Renal cortical epithelial cell (primary cell): ENCODE data around the gene THAP8. TPM values are rescaled to one million over a fixed set of nuclear protein-coding genes. Genes with fewer than 3 reads are reported as not detected.

ENCODE experiments used
- DNase-seq: peaks from one replicate; pipeline ENCODE4 v3.0.0-alpha.2; 2011; ENCODE audit warnings: low read depth
- total RNA-seq: library from RNA; depleted of rRNA; stranded (reverse); fragments of >200 nt; gene quantifications from 2 replicates; pipeline ENCODE4 v1.2.3, GENCODE V29; 2014

Gene THAP8
- total RNA-seq, 1 donor from 2014 or later = 3.5 TPM

DNA sequence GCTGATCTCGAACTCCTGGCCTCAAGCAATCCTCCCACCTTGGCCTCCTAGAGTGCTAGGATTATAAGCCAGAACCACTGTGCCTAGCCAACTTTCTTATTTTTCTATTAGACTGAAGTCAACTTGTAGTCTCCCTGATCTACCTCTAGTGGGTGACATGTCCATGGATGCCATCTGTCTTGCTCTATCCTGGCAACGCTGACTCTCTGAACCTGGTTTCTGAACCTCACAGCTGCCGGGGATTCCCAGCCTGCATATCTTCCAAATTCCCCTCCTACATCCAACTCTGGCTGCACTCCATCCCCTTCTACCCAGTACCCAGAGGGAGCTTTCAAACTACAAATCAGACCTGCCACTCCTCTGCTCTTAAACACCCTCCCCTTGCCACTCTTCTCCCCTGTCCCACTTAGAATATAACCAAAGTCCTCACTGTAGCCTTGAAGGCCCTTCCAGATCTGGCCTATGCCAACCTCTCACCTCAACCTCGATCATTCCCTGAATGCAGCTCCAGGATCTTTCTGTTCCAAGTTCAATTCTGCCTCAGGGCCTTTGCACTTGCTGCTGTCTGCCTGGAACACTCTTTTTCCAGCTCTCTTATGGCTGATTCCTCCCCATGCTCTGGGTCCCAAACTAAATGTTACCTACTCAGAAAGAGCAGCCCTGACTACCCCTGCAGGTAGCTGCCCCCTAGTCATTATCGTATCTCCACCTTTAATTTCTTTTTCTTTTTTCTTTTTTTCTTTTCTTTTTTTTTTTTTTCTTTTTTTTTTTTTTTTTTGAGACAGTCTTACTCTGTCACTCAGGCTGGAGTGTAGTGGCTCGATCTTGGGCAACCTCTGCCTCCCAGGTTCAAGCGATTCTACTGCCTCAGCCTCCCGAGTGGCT, 23.6 kb downstream of the THAP8 start:
- peak; percentile 49 for DNase-seq

DNA sequence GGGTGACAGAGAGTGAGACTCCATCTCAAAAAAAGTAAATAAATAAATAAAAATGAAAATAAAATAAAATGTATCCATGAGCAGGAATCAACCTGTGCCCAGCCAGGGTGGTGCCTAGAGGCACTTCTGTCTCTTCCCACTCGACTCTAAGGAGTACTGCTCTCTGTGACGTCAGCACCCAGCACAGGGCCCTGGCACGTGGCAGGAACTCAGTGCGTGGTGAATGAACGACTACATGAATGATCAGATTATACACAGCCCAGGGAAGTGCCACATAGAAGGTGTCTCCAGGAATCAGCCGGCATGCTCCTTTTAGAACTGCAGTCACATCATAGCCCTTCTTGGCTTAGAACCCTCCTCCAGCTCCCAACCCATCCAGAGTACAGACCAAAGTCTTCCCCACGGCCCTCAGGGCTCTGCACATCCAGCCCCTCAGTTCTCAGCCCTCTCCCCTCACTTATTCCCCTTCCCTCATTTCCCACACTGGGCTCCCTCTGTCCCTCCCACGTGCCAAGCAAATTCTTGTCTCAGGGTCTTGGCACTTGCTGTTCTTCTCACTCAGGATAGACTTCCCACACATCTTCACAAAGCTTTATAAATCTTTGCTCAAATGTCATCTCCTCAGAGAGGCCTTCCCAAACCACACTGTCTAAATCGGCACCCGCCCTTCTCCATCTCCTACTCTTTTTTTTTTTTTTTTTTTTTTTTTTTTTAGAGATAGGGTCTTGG, 25.6 kb downstream of the THAP8 start:
- no peak for DNase-seq

DNA sequence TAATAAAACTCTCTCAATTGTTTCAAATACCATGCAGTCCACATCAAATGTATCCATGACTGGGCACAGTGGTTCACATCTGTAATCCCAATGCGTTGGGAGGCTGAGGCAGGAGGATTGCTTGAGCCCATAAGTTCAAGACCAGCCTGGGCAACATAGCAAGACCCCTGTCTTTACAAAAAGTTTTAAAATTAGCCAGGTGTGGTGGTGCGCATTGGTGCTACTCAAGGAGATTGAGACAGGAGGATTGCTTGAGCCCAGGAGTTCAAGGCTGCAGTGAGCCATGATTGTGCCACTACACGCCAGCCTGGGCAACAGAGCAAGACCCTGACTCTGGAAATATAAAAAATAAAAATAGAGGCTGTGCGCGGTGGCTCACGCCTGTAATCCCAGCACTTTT, 26.4 kb downstream of the THAP8 start:
- DNase-seq = no peak

- no peak for DNase-seq
Observed at GRCh38 chr19:36026091-36026876, 27.8 kb downstream of the THAP8 start.

DNA sequence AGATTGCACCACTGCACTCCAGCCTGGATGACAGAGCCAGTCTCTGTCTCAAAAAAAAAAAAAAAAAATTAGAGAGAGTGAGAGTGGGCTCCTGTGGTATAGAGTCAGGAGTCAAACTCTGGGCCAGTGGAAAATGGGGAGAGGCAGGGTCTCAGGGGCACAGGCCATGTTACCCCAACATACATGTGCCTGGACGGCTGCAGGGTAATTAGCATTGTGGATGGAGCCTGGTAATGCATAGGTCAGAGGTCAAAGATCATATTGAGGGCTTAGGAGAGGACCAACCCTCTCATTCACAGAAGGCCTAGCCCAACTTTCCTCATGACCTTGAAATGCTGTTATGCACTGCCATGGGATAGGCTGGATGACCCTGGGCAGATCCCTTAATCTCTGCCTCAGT, 28.5 kb downstream of the THAP8 start:
- no peak for DNase-seq

GRCh38 chr19:36023432-36023831, 30.7 kb downstream of the THAP8 start:
- no peak for DNase-seq

DNA sequence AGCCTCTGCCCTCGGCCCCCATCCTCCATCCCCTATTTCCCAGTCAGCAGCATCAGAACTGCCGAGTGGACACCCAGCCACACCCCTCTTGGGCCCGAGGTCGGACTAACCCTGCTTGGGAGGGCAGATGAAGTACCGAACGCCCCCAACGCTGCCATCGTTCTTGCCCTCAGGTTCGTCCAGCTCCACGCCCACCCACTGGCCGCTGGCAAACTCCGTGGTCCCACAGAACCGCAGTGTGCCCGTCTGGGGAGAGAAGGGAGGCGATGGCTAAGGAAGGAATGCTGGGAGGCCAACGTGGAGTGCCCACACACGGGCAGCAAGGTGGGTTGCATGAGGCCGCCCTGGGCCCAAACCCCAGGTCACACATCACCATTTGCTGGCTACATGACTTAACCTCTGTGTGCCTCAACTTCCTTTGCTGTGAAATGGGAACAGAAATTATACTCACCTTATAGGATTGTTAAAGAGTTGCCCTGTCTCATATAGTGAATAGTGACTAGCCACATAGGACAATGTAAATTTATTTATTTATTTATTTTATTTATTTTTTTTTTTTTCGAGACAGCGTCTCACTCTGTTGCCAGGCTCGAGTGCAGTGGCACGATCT, 34.9 kb downstream of the THAP8 start:
- no peak for DNase-seq

DNA sequence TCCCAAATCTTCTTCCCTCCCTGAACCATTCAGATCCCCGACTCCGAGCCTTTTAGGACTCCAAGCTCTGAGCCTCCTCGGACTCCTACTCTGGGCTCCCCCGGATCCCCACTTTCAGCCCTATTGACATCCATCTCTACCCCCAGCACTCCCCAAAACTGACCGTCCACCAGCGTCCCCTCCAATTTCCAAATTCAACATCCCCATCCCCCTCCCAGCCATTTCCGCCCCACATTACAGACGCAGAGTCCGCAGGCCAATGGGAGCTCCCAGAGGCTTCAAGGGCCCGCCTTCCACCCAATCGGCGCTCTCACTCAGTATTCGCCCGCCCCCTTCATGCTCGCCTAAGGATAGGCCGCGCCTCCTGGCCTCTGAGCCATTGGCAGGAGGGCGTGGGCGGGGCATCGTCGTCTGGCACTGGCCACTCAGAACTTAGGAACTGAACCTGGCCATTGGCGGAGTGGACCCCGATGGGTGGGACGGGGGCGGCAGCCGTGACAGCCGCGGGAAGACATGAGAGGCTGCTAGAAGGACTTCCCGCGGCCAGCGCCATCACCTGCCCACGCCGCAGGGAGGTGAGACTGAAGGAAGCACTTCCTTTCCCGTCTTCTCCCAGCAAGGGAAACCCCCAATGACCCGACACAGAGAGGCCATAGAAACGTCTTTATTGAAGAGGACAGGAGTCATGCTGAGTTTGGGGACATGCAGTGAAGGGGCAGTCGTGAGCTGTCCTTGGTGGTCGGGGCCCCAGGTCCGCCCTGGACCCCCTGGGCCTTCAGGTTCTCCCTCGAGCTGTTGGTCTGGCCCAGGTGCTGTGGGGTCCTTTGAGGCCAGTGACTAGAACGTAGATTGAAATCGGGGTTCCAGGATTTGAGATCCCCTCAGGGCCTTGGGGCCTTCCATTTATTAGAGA, 39.8 kb downstream of the THAP8 start, which contains the start of gene ALKBH6:
TSS of gene ALKBH6 (minus strand) at position 202 of the 913 bp plus-strand sequence. CDS start 816 bp downstream, outside the sequence.
- peak; percentile 96 for DNase-seq

GRCh38 chr19:36013280-36014011, 40.6 kb downstream of the THAP8 start:
- no peak for DNase-seq

GRCh38 chr19:36010402-36010801, 43.7 kb downstream of the THAP8 start:
- no peak for DNase-seq

GRCh38 chr19:36009633-36010379, 44.3 kb downstream of the THAP8 start:
- no peak for DNase-seq

DNA sequence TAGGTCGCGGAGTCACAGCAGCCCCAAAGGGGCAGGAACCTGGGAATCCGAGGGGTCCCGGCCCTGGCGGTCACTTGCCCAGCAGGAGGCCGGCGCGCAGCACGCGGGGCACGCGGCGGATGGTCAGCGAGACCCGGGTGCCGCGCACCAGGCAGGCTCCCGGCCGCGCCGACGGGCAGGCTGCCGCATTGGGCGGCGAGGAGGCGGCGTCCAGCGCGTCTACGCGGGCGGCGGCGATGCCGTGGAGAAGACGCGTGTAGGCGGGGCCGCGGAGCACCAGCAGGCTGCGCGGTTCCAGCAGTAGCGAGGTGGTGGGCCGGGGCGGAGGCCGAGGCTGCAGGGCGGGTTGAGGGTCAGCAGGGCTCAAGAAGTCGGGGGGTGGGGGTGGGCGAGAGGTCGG, 44.9 kb downstream of the THAP8 start:
- no peak for DNase-seq

DNA sequence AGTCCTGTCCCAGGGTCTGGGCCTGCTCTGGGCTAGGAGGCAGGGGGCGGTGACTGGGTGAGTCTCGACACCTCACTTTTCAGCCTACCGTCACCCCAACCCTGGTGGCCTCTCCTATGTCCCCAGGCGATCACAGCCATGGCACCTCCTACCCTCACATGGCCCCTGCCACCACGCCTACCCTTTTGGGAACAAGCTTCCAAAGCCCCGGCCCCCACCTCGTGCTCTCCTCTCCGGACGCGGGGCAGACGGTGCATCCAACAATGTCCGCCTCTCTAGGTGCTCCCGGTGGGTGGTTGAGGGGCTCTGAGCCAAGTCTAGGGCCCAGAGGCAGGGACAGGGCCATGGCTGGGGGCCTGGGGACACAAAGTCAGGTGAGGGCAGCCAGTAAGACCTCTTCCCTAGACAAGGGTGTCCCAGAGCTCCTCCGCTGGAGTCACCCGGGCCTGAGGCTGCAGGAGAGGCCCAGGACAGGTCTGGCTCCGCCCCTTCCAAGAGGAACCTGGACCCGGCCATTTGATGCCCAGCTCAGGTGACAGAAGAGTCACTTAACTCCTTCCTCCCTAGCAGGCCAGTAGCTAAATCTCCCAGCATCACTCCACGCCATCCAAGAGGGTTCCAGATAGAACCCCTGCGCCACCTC, 45.6 kb downstream of the THAP8 start, which contains the start of gene SYNE4:
TSS of gene SYNE4 (minus strand) at position 478 of the 643 bp plus-strand sequence. CDS start at position 346, 132 bp downstream.
- no peak for DNase-seq

GRCh38 chr19:36006955-36007354, 47.1 kb downstream of the THAP8 start:
- DNase-seq = no peak

DNA sequence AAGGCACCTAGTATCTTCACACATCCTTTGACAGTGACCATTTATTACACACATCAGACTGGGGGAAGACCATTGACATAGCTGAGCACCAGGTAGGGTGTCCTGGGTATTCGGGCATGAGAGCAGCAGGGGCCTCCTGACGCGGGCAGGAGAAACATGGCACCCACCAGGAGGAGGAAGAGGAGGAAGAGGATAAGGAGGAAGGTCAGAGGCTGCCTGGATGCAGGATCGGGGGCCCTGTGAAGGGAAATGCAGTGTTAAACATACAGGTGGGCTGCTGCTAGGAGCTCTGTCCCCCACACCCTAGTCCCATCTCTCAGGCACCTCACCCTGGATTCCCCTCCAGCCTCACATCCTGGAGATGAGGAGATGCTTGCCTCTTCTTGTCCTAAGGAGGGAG, 50.8 kb downstream of the THAP8 start:
- DNase-seq = no peak

- no peak for DNase-seq
Observed at GRCh38 chr19:36001605-36002004, 52.5 kb downstream of the THAP8 start.

DNA sequence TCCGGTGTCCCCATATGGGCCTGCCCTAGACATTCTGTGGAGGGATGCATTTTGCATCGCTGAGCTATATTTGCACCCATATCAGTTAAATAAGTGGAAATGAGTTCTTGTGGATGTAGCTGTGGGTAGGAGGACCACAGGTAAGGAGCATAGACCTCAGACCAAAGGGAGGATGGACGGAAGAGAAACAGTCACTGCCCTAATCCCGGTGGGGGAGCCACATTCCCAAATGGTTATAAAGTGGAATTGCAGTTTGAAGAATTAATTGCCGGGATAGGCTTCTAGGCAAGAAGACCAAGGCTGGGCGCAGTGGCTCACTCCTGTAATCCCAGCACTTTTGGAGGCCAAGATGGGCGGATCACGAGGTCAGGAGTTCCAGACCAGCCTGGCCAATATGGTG, 57.3 kb downstream of the THAP8 start:
- DNase-seq = no peak
